Kidney epithelial cell (primary cell): ENCODE measurements around the gene RNF43. TPM values are rescaled to one million over a fixed set of nuclear protein-coding genes. Genes with fewer than 3 reads are reported as not detected.

Experiments
- DNase-seq: peaks from one replicate; pipeline ENCODE4 v3.0.0-alpha.2; 2010; ENCODE audit warnings: low read depth
- H3K27me3 ChIP-seq: 2 replicates; pipeline ENCODE4 v1.6.0; 2011; ENCODE audit warnings: low read length; ENCODE audit not compliant: control insufficient read depth, insufficient read depth
- H3K36me3 ChIP-seq: 2 replicates; pipeline ENCODE4 v1.5.1; 2011; ENCODE audit warnings: low read length; ENCODE audit not compliant: control insufficient read depth, insufficient read depth
- H3K4me3 ChIP-seq: 2 replicates; pipeline ENCODE4 v1.5.1; 2011; ENCODE audit warnings: low read depth, mild to moderate bottlenecking, control low read depth, low read length
- total RNA-seq: library from RNA; depleted of rRNA; stranded (reverse); fragments of >200 nt; gene quantifications from 2 replicates; pipeline ENCODE4 v1.2.3, GENCODE V29; 2015
- TF ChIP-seq, protein P1 (sequence below): IDR thresholded peaks from 2 replicates; pipeline ENCODE4 v1.5.1; 2011; ENCODE audit warnings: mild to moderate bottlenecking, moderate library complexity, low read length, control low read depth, inconsistent platforms; ENCODE audit not compliant: insufficient read depth, poor library complexity, severe bottlenecking

RNF43 gene
- total RNA-seq, 1 donor from 2014 or later: 2.3 TPM

DNA sequence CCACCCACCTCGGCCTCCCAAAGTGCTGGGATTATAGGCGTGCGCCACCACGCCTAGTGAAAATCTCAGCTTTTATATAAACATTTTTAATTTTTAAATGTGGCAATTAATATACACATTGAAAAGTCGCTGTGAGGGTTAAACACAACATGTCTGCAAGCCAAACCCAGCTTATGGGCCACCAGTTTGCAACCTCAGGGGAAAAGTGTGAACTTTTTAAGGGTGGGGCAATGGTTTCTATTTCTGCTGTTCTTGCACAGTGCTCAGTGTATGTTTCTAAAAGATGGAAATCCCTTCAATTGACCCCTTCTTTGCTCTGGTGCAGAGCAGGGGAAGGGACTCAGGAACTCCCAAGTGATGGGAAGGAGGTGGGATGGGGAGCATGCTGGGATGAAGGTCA, 47.0 kb downstream of the RNF43 start:
- no peak overlapping the region for H3K4me3 ChIP-seq
- no peaks in the 10 kb centered on the region for H3K27me3 ChIP-seq
- no peaks in the 10 kb centered on the region for H3K36me3 ChIP-seq
- DNase-seq: no peak
- TF ChIP-seq, protein P1, sequence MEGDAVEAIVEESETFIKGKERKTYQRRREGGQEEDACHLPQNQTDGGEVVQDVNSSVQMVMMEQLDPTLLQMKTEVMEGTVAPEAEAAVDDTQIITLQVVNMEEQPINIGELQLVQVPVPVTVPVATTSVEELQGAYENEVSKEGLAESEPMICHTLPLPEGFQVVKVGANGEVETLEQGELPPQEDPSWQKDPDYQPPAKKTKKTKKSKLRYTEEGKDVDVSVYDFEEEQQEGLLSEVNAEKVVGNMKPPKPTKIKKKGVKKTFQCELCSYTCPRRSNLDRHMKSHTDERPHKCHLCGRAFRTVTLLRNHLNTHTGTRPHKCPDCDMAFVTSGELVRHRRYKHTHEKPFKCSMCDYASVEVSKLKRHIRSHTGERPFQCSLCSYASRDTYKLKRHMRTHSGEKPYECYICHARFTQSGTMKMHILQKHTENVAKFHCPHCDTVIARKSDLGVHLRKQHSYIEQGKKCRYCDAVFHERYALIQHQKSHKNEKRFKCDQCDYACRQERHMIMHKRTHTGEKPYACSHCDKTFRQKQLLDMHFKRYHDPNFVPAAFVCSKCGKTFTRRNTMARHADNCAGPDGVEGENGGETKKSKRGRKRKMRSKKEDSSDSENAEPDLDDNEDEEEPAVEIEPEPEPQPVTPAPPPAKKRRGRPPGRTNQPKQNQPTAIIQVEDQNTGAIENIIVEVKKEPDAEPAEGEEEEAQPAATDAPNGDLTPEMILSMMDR: no peak

DNA sequence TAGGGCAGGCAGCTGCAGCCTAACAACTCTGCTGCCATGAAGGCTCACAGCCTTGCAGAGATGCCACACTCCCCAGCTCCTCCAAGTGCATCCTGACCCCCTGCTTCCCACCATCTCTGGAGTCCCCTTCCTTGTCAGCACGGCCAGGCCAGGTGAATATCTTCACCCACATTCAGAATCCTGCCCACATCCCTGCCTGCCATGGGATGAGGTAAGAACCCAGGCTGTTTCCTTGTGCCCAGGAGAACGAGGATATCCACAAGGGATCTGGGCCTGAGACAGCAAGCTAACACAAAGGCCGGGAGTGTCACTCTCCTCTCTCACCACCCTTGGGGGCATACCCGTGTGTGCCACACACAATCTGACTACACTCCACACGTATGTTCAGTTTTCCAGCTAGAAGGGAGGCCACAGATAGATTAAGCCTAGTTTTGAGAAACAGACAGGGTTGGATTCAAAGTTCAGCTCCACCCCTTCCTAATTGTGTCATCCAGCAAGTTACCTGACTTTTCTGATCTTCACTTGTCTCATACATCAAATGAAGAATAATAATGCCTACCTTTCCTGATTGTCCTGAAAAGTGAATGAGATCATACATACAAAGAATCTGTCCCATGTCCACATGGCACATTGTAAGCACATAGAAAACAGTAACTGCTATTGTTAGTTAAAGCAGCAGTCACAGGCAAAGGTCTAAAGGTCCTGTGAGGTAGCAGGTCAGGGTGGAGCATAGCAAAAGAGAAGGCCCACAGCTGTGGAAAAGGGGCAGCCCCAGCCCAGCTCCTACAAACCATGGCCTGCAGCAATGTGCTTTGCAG, 47.9 kb downstream of the RNF43 start:
- DNase-seq: no peak
- Histone ChIP-seq H3K36me3 (no peaks in the 10 kb centered on the region), H3K27me3 (no peaks in the 10 kb centered on the region), H3K4me3 (no peak overlapping the region)
- TF ChIP-seq, protein P1: no peak

DNA sequence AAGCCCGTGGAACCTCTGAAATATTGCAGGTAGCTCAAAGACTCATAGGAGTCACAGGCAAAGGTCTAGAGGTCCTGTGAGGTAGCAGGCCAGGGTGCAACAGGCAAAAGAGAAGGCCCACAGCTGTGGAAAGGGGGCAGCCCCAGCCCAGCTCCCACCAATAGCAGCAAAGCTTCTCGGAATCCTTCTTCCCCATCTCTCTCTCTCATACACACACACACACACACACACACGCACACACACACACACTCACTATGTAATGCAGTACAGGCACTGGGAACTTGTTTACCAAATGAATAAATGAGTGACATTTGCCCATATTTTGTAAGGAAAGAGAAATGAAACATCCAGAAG, 48.5 kb downstream of the RNF43 start:
- no peaks in the 10 kb centered on the region for H3K36me3 ChIP-seq
- TF ChIP-seq, protein P1: no peak
- DNase-seq: no peak
- H3K4me3 ChIP-seq: no peak overlapping the region
- no peaks in the 10 kb centered on the region for H3K27me3 ChIP-seq

Other genes starting within 250 kb of the RNF43 start
- gene EPX, start 224.8 kb downstream of the RNF43 start, total RNA-seq: not detected in 2 replicates
- gene MKS1, start 198.3 kb downstream of the RNF43 start, total RNA-seq: 16.8 and 17.5 TPM in 2 replicates
- gene LPO, start 178.9 kb downstream of the RNF43 start, total RNA-seq: 0.17 and 0.48 TPM in 2 replicates
- 0.08 and 0.48 TPM in 2 replicates for gene MPO, start 136.6 kb downstream of the RNF43 start, total RNA-seq
- 9.4 and 13.5 TPM in 2 replicates for gene TSPOAP1, start 88.7 kb downstream of the RNF43 start, total RNA-seq
- gene SUPT4H1, start 65.3 kb downstream of the RNF43 start, total RNA-seq: 41.8 and 52.0 TPM in 2 replicates
- gene HSF5, start 70.9 kb upstream of the RNF43 start, total RNA-seq: 0.21 and 0.42 TPM in 2 replicates
- 46.3 and 51.2 TPM in 2 replicates for gene MTMR4, start 97.1 kb upstream of the RNF43 start, total RNA-seq